ENCODE measurements around the gene PNLIP. TPM values are rescaled to one million over a fixed set of nuclear protein-coding genes. Genes with fewer than 3 reads are reported as not detected.

The PNLIP gene
- total and polyA plus RNA-seq, 2 experiments from 2014 or later: not detected

DNA sequence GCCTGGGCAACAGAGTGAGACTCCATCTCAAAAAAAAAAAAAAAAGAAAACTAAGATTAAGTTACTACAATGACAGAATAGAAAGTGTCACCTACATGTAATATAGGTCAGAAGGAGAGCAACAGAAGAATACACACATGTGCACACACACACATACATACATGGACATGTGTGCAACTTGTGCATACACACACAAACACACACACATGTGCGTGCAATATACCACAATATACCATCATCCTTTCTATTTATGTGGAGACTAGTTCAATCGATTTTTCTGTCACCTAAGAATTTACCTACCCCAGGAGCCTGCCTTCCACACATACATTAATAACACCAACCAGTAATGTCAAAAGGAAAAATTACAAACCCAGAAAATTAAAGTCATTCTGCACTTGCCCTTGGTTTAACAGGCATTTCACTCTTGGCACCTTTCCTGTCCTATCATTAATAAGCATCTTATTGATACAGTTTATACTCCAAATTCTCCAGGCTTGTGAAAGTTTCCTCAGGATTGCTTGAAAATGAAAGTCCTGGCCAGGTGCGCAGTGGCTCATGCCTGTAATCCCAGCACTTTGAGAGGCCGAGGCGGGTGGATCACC, 47.5 kb downstream of the PNLIP start:
- H3K27ac ChIP-seq: no peak overlapping the region
- H3K9me2 ChIP-seq (ENCODE audit: insufficient read depth): no peaks in the 10 kb centered on the region
- no peaks in the 10 kb centered on the region for H3K9me3 ChIP-seq (ENCODE audit: low read depth)
- 49 to 54% methylated on average over 5 of the region's 5 CpGs for WGBS, 2 experiments (ENCODE audit: low coverage in 1 of 2, low lambda C conversion rate in 2 of 2, missing lambda C conversion rate in 2 of 2)
- no peaks in the 10 kb centered on the region for H3K36me3 ChIP-seq (ENCODE audit: low read depth)
- H3F3A ChIP-seq (ENCODE audit: insufficient read depth): no peaks in the 10 kb centered on the region
- no peaks in the 10 kb centered on the region for H3K4me1 ChIP-seq (ENCODE audit: insufficient read depth)
- no peak for DNase-seq
- H4K20me1 ChIP-seq (ENCODE audit: insufficient read depth): no peaks in the 10 kb centered on the region
- no peak overlapping the region for H3K4me3 ChIP-seq
- H3K79me2 ChIP-seq (ENCODE audit: insufficient read depth): no peaks in the 10 kb centered on the region
- TF ChIP-seq EZH2 (IDR thresholded peaks at IDR 0.05; ENCODE audit: insufficient read depth, poor library complexity, severe bottlenecking): no peak
- no peak for TF ChIP-seq EZH2phosphoT487 (IDR thresholded peaks at IDR 0.05; ENCODE audit: insufficient read depth, low read depth)
- H2AFZ ChIP-seq: no peak overlapping the region
- H3K4me2 ChIP-seq (ENCODE audit: unreplicated experiment): no peak overlapping the region
- no peaks in the 10 kb centered on the region; the same call in 1 of the 2 replicates for H3K27me3 ChIP-seq (replicated peaks; ENCODE audit: insufficient read depth)
- in situ Hi-C loops (cut with MboI): no loop called here
- H3K9ac ChIP-seq: no peak overlapping the region

DNA sequence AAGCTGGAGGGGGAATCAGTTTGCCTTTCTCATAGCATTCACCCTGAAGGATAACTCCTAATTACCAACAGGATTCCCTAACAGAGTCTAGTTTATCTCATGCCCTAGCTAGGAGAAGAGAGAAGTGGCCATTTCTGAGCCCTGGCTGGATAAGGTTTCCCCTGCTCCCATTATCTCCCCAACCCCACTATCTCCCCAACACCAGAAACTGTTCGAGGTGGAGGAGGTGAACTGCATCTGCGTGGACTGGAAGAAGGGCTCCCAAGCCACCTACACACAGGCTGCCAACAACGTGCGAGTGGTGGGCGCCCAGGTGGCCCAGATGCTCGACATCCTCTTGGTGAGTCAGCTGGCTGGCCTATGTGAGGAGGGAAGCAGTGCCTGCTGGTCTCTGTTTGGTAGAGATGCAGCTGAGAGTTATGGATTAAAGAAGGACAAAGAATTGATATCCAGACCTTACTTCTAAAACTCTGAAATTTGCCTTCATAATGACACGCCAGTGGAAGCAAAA, 48.8 kb downstream of the PNLIP start:
- no peak overlapping the region for H2AFZ ChIP-seq
- no peaks in the 10 kb centered on the region for H3F3A ChIP-seq (ENCODE audit: insufficient read depth)
- no peak overlapping the region for H3K27ac ChIP-seq
- in situ Hi-C loops (cut with MboI): no loop called here
- H3K79me2 ChIP-seq (ENCODE audit: insufficient read depth): no peaks in the 10 kb centered on the region
- H3K4me1 ChIP-seq (ENCODE audit: insufficient read depth): no peaks in the 10 kb centered on the region
- H3K9me3 ChIP-seq (ENCODE audit: low read depth): no peaks in the 10 kb centered on the region
- no peak overlapping the region for H3K4me2 ChIP-seq (ENCODE audit: unreplicated experiment)
- no peak overlapping the region for H3K9ac ChIP-seq
- H3K9me2 ChIP-seq (ENCODE audit: insufficient read depth): no peaks in the 10 kb centered on the region
- WGBS, 2 experiments (ENCODE audit: low coverage in 1 of 2, low lambda C conversion rate in 2 of 2, missing lambda C conversion rate in 2 of 2): 26 to 34% methylated on average over 7 of the region's 7 CpGs
- H3K36me3 ChIP-seq (ENCODE audit: low read depth): no peaks in the 10 kb centered on the region
- DNase-seq: no peak
- H4K20me1 ChIP-seq (ENCODE audit: insufficient read depth): no peaks in the 10 kb centered on the region
- no peaks in the 10 kb centered on the region; the same call in 1 of the 2 replicates for H3K27me3 ChIP-seq (replicated peaks; ENCODE audit: insufficient read depth)
- no peak overlapping the region for H3K4me3 ChIP-seq
- TF ChIP-seq EZH2phosphoT487 (IDR thresholded peaks at IDR 0.05; ENCODE audit: insufficient read depth, low read depth) (no peak), EZH2 (IDR thresholded peaks at IDR 0.05; ENCODE audit: insufficient read depth, poor library complexity, severe bottlenecking) (no peak)

DNA sequence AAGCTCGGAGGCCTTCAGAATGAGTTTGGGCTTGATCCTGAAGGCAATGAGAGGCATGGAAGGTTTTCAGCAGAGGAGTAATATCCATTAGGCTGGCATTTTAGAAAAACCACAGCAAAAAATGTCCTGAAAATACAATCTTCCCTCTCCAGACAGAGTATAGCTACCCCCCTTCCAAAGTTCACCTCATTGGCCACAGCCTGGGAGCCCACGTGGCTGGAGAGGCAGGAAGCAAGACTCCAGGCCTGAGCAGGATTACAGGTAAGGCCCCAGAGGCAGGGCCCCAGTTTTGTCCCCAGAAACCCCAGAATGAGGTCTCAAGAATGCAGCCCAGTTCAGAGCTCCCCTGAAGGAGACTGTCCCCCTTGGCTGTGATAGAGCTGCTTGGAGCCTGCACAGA, 50.3 kb downstream of the PNLIP start:
- no peaks in the 10 kb centered on the region; the same call in 1 of the 2 replicates for H3K27me3 ChIP-seq (replicated peaks; ENCODE audit: insufficient read depth)
- no peaks in the 10 kb centered on the region for H3K4me1 ChIP-seq (ENCODE audit: insufficient read depth)

DNA sequence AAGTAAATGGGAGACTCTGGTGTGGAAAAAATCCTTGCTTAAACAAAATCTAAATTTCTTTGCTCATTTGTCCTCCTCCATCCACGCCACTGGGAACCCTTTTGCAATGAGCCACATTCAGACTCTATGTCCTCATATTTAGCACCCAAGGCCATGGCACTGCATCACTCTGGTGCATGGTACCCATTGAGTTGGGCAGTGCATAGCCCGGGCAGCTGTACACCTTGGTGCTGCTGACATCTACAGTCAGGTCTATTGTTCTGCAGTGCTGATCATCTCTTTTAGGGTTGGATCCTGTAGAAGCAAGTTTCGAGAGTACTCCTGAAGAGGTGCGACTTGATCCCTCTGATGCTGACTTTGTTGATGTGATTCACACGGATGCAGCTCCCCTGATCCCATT, 51.8 kb downstream of the PNLIP start:
- no peak for DNase-seq
- Histone ChIP-seq H3K36me3 (ENCODE audit: low read depth) (no peaks in the 10 kb centered on the region), H3K9me2 (ENCODE audit: insufficient read depth) (no peaks in the 10 kb centered on the region), H3K4me1 (ENCODE audit: insufficient read depth) (no peaks in the 10 kb centered on the region), H3F3A (ENCODE audit: insufficient read depth) (no peaks in the 10 kb centered on the region), H2AFZ (no peak overlapping the region), H3K27me3 (replicated peaks; ENCODE audit: insufficient read depth) (no peaks in the 10 kb centered on the region; the same call in 1 of the 2 replicates), H3K4me2 (ENCODE audit: unreplicated experiment) (no peak overlapping the region), H3K9me3 (ENCODE audit: low read depth) (no peaks in the 10 kb centered on the region), H3K4me3 (no peak overlapping the region), H3K79me2 (ENCODE audit: insufficient read depth) (no peaks in the 10 kb centered on the region), H3K9ac (no peak overlapping the region), H4K20me1 (ENCODE audit: insufficient read depth) (no peaks in the 10 kb centered on the region), H3K27ac (no peak overlapping the region)
- TF ChIP-seq EZH2 (IDR thresholded peaks at IDR 0.05; ENCODE audit: insufficient read depth, poor library complexity, severe bottlenecking) (no peak), EZH2phosphoT487 (IDR thresholded peaks at IDR 0.05; ENCODE audit: insufficient read depth, low read depth) (no peak)
- WGBS, 2 experiments (ENCODE audit: low coverage in 1 of 2, low lambda C conversion rate in 2 of 2, missing lambda C conversion rate in 2 of 2): 34 to 40% methylated on average over 5 of the region's 5 CpGs
- in situ Hi-C loops (cut with MboI): no loop called here

More for the DNA sequence above, 50.3 kb downstream of the PNLIP start:
- Histone ChIP-seq H4K20me1 (ENCODE audit: insufficient read depth) (no peaks in the 10 kb centered on the region), H3K36me3 (ENCODE audit: low read depth) (no peaks in the 10 kb centered on the region), H3F3A (ENCODE audit: insufficient read depth) (no peaks in the 10 kb centered on the region), H3K4me2 (ENCODE audit: unreplicated experiment) (no peak overlapping the region), H3K9ac (no peak overlapping the region), H3K9me3 (ENCODE audit: low read depth) (no peaks in the 10 kb centered on the region), H3K4me3 (no peak overlapping the region), H3K27ac (no peak overlapping the region), H3K79me2 (ENCODE audit: insufficient read depth) (no peaks in the 10 kb centered on the region), H3K9me2 (ENCODE audit: insufficient read depth) (no peaks in the 10 kb centered on the region), H2AFZ (no peak overlapping the region)
- TF ChIP-seq EZH2phosphoT487 (IDR thresholded peaks at IDR 0.05; ENCODE audit: insufficient read depth, low read depth) (no peak), EZH2 (IDR thresholded peaks at IDR 0.05; ENCODE audit: insufficient read depth, poor library complexity, severe bottlenecking) (no peak)
- DNase-seq: no peak
- 3 to 15% methylated on average over 2 of the region's 2 CpGs for WGBS, 2 experiments (ENCODE audit: low coverage in 1 of 2, low lambda C conversion rate in 2 of 2, missing lambda C conversion rate in 2 of 2)
- in situ Hi-C loops (cut with MboI): no loop called here
